Activated CD8-positive, alpha-beta memory T cell treated with anti-CD3 and anti-CD28 coated beads, Interleukin-2, amount 50 U/mL, for 48 hours (primary cell): ENCODE results near the gene COQ9.
"Not testable (repeated sequence)": the region's sequence is repeated elsewhere in the genome, so short reads cannot be mapped to it uniquely, and the experiment has no call there.

Experiments
- DNase-seq: peaks from one replicate; pipeline ENCODE4 v3.0.0-alpha.2; 2020

Gene COQ9

GRCh38 chr16:57486858-57487834 is 39.9 kb downstream of the COQ9 start:
- no peak for DNase-seq

GRCh38 chr16:57489229-57489628 is 42.0 kb downstream of the COQ9 start:
- no peak for DNase-seq

- no peak for DNase-seq
Measured at GRCh38 chr16:57493767-57494166, 46.5 kb downstream of the COQ9 start.

DNA sequence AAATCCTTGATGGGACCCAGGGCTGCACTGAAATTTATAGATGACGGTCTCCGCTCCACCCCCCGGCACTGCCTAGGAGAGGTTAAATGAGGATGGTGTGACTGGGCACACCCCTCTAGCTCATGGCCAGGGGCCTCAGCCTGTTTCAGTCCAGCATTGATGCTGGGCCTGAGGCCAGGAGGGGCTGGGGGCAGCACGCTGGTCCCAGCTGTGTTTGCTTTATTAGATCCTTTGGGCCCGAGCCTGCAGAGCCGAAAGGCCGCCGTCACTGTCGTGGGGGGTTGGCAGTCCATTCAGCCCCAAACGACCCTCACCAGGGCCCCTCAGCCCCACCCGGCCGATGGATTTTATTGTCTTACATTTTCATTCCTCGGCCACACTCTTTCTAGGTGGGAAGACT is 49.8 kb downstream of the COQ9 start:
- no peak for DNase-seq

GRCh38 chr16:57498031-57498430 is 50.8 kb downstream of the COQ9 start:
- DNase-seq: no peak

DNA sequence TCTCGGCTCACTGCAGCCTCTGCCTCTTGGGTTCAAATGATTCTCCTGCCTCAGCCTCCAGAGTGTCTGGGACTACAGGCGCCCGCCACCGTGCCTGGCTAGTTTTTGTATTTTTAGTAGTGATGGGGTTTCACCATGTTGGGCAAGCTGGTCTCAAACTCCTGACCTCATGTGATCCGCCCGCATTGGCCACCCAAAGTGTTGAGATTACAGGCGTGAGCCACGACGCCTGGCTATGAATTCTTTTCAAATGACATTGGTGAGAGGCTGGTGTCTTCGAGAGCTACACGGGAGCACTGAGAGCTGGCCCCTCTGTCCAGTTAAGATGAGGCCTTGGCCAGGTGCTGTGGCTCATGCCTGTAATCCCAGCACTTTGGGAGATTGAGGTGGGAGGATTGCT is 52.7 kb downstream of the COQ9 start:
- not testable (repeated sequence) for DNase-seq

DNA sequence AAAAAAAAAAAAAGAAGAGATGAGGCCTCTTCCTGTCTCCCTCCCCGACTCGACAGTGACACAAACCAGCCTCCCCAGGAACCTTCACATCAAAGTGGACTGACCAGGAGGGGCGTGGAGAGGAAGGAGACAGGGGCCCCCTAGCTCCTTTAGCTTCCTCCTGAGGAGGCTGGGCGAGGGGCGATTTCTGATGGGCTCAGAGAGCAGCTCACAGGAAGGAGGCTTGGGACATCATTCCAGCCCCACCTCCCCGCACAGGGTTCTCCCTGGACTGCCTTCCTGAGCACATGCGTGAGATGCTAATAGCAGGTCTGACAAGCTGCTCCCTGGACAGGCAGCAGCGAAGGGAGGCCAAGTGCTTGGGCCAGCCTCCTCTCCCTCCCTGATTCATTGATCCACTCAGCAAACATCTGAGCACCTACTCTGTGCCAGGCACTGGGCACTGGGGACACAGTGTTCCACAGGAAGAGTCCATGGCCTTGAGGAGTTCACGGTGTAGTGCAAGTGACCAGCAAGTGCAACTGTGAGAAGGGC is 53.4 kb downstream of the COQ9 start:
- no peak for DNase-seq

GRCh38 chr16:57501492-57501891 is 54.2 kb downstream of the COQ9 start:
- no peak for DNase-seq

GRCh38 chr16:57502048-57502775 is 54.9 kb downstream of the COQ9 start:
- DNase-seq: no peak

DNA sequence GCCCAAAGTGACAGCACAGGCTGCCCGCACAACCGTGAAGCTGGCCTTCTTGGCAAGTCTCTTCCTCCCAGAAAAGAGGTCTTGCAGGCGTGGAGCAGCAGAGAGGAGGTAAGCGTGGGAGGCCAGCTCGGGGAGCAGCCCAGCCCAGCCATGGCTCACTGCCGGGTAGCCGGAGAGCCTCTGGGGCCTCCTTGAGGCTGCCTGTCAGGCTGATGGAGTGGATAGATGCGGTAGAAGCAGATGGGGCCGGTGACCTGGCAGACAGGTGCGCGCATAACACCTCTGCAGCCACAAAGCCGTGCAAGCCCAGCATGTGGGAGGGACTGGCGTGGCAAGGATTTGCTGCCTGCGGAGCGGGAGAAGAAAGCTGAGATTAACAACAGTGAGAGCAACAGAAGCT is 56.1 kb downstream of the COQ9 start:
- no peak for DNase-seq

DNA sequence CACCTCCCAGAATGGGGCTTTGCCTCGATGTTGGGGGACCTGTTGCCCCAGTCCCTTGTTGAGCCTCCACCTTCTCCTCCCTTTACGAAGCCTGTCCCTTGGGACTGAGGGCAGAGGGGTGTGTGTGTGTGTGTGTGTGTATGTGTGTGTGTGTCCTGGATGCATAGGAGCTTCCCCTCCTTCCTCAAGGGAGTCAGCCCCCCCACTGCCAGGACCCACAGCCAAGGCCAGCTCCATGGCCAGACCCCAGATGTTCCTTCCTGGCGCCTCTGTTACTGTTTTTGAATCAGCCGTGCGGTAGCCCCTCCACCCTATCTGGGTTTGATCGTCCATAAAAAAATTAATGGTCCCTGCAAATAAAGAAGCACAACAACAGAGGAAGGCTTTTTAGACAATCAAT is 56.7 kb downstream of the COQ9 start:
- no peak for DNase-seq

DNA sequence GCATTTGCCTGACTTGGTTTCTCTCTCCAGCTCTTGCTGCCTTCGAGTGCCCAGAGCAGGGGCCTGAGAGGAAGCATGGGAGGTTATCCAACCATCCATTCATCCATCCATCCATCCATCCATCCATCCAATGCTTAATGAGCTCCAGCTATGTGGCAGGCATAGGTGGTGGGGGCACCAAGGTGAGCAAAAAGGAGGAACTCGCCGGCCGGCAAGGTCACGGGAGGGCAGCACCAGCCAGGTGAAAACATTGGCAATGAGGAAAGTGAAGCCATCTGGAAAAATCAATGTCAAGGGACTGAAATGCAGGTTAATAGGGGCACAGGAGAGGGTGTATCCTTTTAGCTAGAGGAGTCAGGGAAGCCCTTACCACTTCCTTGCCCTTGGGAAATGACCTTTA is 57.2 kb downstream of the COQ9 start:
- no peak for DNase-seq

- no peak for DNase-seq
Measured at GRCh38 chr16:57505169-57505568, 57.9 kb downstream of the COQ9 start.

DNA sequence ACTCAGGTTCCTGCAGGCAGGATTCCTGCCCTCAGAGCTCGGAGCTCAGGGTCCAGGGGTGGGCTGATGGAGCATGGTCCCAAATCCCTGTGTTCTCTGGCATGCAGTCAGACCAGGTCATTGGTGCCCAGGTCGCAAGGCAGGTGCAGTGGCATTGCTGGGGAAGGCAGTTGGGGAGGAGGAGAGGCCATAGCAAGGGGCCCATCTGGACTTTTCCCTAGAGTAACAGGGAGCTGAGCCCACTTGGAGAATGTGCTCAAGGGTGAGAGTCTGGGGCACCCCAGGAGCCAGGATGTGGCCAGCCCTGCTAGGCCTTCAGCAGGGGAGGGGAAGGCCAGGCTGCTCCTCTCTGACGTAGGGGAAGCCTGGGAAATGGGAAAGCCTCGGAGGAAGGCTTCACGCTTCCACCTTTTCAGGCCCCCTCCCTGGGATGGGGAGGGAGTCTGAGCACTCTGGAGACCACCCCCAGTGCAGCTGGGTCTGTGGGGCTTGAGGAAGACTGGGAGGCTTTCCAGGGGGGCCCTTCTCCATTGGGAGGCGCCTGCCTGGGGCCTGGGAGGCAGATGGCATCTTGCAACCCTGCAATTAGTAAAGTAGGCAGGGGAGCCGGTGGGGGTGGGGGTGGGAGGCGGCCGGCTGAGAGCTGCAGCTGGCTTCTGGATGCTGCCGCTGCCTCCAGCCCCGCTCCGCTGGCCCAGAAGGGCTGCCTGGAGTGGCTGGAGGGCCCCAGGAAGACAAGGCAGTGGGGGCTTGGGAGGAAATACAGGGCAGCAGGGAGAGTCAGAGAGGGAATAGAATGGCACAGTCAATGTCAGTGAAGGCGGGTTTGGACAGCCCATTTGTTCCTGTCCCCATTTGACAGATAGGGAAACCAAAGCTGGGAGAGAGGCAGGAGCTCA is 60.1 kb downstream of the COQ9 start:
- no peak for DNase-seq

GRCh38 chr16:57508035-57508425 is 60.8 kb downstream of the COQ9 start:
- DNase-seq: no peak

- no peak for DNase-seq
Measured at GRCh38 chr16:57509231-57509923, 62.1 kb downstream of the COQ9 start.

DNA sequence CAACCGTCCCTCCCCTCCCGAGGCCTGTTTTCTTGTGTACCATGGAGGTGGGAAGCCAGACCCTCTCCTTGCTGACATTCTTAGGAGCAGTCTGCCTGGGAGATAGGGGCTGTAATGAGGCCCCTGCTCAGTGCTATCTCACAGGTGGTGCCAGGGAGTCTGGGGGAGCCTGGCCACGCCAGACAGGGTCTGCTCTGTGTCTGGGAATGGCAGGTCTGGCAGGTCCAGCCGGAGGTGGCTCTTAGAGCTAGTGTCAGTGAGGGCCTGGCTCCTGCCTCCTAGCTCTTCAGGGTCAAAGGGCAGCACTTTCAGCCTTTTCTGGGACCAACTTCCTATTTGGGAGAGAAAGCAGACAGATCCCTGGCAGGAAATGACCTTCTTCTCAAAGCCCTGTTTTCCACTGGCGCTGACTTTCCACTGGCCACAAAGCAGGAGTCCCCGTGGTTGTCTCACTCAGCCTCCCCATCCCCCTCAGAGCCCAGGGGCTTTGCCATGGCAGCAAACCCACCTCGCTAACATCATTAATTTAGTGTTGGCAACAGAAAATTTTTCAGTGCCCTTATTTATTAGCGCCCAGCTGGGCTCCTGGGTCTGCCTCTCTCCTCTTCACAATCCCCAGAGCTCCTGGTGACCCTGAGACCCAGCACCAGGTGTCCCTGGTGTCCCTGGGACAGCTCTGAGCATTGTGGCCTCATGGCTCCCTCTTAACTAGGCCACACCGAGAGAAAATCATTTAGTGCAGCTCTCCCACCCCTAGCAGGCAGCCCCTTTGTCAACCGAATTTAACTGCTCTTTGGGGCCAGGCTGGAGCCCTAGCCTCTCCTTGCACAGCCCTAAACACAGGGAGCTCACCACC is 63.0 kb downstream of the COQ9 start:
- no peak for DNase-seq
